Thyroid gland (tissue), 4 donors: ENCODE measurements around the gene CCR5AS.

Experiments used
- POLR2A ChIP-seq, 2 donors: fragments of 450-650 bp; IDR thresholded peaks; one replicate each; pipeline ENCODE4 v1.6.1; 2017; ENCODE audit warnings: antibody characterized with exemption in 2 of 2, mild to moderate bottlenecking in 2 of 2, moderate library complexity in 1 of 2
- TF ChIP-seq, protein P1 (sequence below), 6 experiments: fragments of 200-600 bp in 3 of 6; fragments of 450-650 bp in 3 of 6; sonication (generic) in 3 of 6; IDR thresholded peaks; one replicate each; pipeline ENCODE4 v1.5.1; 2016 to 2019; ENCODE audit warnings: antibody characterized with exemption in 6 of 6, mild to moderate bottlenecking in 2 of 6, inconsistent platforms in 1 of 6, moderate library complexity in 1 of 6

GRCh38 chr3:46389306-46389705, 17.6 kb downstream of the CCR5AS start:
- TF ChIP-seq, protein P1, sequence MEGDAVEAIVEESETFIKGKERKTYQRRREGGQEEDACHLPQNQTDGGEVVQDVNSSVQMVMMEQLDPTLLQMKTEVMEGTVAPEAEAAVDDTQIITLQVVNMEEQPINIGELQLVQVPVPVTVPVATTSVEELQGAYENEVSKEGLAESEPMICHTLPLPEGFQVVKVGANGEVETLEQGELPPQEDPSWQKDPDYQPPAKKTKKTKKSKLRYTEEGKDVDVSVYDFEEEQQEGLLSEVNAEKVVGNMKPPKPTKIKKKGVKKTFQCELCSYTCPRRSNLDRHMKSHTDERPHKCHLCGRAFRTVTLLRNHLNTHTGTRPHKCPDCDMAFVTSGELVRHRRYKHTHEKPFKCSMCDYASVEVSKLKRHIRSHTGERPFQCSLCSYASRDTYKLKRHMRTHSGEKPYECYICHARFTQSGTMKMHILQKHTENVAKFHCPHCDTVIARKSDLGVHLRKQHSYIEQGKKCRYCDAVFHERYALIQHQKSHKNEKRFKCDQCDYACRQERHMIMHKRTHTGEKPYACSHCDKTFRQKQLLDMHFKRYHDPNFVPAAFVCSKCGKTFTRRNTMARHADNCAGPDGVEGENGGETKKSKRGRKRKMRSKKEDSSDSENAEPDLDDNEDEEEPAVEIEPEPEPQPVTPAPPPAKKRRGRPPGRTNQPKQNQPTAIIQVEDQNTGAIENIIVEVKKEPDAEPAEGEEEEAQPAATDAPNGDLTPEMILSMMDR (IDR thresholded peaks at IDR 0.05): no peak
- TF ChIP-seq POLR2A (IDR thresholded peaks at IDR 0.05): no peak
